Epithelial cell of prostate (primary cell): Measurements from ENCODE around the gene NRXN3.

ENCODE experiments used
- DNase-seq: peaks from one replicate; pipeline ENCODE4 v3.0.0-alpha.2; 2011; ENCODE audit warnings: low read depth, low spot score
- H3K27ac ChIP-seq: fragments of 450-650 bp; 2 replicates; pipeline ENCODE4 v1.5.1; 2017; ENCODE audit warnings: mild to moderate bottlenecking

The NRXN3 gene

DNA sequence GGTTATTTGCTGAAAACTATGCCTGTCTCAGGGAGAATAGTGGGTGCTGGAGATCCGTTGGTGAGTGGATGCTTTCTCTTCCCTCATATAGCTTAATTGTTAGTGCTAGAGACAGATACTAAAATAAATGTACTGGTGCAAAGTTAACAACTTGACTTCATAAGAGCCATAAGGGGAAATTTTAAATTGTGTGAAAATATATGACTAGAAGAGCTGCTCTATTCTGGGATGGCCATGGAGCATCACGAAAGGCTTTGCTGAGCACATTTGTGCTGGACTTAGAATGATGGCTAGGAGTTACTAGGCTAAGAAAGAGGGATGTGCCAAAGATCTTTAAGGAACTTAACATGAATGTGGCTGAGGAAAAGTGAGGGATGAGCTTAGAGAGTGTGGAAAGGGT, 668.8 kb downstream of the NRXN3 start:
- DNase-seq = no peak
- H3K27ac ChIP-seq = no peak overlapping the region

DNA sequence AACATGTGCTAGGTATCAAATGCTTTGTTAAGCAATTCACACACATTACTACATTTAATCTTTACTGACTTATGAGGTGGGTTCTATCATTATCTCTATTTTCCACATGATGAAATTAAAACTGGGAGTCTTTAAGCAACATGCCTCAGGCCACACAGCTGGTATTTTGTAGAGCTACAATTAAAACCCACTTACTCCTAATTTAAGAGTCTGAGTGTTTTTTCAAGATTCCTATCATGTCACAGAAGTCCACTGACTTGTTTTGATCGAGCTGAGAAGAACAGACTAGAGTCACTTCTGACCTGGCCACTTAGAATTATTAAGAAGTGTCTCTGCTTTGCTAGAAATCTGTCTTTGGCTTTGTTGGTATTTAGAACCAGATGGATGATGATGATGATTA, 670.7 kb downstream of the NRXN3 start:
- no peak overlapping the region for H3K27ac ChIP-seq
- DNase-seq = no peak

DNA sequence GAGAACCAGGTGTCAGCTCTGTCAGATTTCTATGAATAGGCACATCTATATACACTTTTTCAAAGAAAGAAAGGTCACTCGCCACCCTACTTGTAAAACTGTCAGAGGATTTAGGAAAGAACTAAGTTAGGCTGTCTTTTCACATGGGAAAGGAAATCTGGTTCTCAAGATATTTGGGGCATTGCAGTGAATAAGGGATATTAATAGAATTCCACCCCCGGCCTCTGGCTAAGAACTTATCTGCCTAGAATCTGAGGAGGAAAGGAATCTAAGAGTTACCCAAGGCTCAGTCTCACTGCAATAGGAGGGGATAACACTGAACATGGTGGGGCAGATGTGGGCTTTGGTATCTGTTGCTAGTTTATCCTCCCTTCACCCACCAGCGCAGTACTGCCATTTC, 677.6 kb downstream of the NRXN3 start:
- H3K27ac ChIP-seq = no peak overlapping the region
- DNase-seq = no peak

DNA sequence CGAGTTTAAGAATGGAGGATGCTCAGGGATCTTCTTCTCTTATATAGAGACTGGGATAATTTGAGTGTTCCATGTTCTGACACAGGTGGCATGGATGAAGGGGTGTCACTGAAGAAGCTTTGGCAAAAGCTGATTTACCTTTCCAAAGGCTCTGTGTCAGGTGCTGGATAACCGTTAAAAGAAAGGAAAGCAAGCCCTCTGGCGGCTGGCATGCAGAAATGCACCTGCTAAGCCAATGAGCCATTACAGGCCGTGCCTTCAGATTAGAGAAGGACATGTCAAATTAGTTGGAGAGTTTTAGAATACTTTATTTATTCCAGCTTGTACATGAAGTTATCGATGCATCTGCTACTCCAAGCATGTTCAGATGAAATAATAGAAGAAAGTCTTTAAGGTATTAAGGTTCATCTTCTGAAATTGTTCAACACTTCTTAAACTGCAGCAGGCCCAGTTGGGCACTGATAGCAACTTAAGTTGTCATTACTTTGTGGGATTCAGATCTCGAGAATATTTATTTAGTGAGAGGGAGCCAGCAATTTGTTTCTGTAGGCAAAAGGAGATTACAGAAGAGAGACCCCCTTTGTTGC, 678.2 kb downstream of the NRXN3 start:
- DNase-seq = no peak
- H3K27ac ChIP-seq = no peak overlapping the region

DNA sequence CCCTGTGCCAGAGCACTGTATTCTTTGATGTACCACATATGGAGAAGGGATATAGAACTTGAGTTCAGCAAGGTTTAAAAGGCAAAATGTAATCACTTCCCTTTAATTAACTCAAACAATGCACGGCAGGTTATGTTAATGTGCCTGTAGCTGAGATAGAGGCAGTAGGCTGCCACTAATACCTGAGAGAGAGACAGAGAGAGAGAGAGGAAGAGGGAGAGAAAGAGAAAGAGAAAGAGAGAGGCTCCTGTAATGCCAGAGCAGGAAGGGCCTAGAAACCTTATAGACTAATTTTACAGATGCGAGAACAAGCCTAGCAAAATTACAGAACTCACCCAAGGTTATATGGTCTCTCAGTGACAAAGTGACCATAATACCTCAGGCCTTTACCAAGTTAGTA, 679.8 kb downstream of the NRXN3 start:
- no peak for DNase-seq

DNA sequence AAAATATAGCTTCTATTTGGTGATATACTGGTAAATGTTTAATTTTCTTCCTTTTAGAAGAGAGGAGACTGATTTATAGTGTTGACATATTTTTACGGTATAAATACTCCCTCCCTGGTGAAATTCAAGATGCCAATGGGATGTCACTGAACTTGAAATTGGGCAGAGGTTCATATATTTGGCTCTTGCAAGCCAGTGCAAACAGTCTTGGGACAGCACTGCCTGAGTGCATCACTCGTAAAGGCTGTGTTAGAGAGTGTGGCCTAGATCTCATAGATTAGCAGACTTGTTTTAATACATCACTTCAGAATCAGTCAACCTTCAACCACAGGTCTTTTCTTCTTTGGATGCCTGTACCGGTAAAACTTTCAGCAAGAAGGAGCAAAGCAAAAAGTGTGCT, 681.0 kb downstream of the NRXN3 start:
- H3K27ac ChIP-seq = no peak overlapping the region
- no peak for DNase-seq

More for the DNA sequence above, 679.8 kb downstream of the NRXN3 start:
- H3K27ac ChIP-seq = no peak overlapping the region

DNA sequence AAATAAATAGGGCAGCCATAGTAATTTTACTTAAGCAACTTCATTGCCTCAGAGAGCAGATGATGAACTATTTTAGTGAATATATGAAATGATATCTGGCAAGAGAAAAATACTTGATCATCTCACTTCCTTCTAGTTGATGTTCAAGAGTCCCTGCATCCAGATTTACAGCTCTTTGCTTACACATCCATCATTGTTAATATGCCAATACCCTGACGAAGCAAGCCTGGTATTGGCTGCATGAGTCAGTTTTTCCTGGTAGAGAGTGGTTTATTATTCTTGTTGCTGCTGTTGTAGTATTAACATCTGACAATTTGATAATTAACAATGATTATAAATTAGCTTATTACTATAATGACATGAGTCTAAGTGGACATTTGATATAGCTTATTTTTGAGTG, 681.9 kb downstream of the NRXN3 start:
- H3K27ac ChIP-seq = no peak overlapping the region
- DNase-seq = no peak

DNA sequence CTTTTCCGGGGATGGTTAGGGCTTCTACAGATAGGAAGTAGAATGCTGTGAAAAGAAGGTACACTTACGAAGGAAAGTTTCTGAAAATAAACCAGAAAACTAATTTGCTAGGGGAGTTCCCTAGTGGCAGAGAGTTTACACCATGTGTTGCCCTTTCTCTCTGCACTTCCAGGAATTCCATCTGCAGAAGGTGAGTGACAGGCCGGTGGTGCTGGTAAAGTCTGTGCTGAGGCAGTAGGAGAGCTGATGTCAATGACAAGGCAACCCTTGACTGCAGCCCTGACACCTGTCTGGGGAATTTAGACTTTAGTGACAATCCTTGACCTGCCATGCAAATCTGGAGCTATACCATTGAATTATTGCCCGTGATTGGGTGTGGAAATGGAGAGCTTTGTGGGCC, 687.8 kb downstream of the NRXN3 start:
- no peak for DNase-seq
- no peak overlapping the region for H3K27ac ChIP-seq

DNA sequence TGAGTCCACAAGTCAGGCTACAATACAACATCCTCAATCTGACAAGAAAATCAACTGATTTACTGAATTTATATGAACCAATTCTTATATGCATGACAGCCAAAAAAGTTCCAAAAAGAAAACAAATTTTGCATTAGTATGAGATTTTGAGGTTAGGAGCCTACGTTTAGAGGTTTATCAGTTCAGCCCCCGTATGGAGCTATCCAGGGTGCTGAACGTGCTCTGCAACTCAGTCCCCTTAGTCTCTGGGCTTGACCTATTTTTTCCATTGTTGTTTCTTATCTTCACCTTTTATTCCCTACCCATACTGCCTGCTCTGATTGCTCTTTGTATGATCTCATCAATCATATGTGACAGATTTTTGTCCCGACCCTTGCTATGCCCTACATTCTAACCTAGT, 693.0 kb downstream of the NRXN3 start:
- DNase-seq = no peak
- no peak overlapping the region for H3K27ac ChIP-seq

DNA sequence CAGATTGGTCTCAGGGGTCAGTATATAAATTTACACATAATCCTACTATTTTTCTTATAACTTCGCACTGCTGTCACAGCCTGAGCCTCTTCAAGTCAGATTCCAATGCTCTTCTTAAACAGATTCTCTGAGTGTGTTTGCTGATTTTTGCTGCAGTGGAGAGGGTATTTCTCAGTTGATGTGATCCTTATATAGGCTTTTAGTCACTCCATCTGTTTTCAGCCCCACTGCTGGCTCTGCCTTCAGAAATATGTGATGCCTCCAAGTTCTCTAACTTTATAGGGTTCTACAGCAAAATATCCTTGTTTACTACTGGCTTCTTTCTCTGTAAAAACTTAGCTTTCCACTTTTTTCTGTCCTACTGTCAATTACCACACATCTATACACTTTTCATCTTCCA, 702.7 kb downstream of the NRXN3 start:
- no peak for DNase-seq
- no peak overlapping the region for H3K27ac ChIP-seq

DNA sequence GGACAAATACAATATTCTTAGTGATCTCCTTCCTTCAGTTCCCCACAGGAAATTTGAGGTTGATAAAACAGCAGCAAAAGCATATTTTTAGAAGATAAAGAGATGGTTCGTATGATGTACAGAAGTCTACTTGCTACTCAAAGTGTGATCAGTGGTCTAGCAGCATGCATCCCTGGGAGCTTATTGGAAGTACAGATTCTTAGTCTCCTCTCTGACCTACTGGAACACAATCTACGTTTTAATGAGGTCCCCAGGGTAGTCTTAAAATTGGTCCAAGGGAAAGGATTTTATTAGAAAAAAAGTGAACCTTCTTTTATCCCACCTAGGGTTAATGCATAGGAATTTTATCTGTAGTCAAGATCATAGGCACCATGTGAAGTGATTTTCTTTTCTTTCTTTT, 703.4 kb downstream of the NRXN3 start:
- H3K27ac ChIP-seq = no peak overlapping the region
- no peak for DNase-seq

DNA sequence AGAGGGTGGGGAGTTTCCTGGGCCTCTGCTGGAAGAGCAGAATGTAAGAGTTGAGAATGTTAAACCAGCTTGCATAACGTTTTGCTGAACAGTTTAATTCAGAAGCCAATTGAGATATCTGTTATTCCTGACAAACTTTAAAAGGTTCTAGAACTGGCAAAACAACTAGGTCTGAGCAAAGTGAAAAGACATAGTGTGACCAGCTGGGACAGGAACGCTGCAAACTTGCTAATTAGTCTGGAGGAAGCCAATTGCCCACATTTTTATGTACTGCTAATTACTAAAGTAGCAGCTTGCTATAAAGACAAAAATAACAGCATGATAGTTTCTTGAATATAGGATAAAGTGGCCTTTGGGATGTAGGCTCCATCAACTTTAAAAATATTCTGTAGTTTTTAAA, 704.9 kb downstream of the NRXN3 start:
- H3K27ac ChIP-seq = no peak overlapping the region
- no peak for DNase-seq

DNA sequence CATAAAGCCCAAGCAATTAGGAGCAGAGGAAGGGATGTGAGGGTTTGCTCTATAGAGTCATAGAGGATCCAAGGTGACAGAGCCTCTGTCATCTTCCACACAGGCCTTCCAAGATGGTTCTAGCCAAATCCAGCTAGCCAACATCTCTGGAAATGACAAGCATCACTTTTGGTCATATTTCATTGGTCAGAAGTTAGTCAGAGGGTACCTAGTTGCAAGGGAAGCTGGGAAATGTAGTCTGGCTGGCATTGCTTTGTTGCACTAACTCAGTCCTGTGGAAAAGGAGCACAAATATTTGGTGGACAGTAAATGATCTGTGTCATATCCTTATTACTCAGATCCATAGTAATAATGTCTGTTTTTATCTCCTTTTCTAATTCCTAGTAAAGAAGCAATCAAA, 715.7 kb downstream of the NRXN3 start:
- no peak overlapping the region for H3K27ac ChIP-seq
- no peak for DNase-seq

DNA sequence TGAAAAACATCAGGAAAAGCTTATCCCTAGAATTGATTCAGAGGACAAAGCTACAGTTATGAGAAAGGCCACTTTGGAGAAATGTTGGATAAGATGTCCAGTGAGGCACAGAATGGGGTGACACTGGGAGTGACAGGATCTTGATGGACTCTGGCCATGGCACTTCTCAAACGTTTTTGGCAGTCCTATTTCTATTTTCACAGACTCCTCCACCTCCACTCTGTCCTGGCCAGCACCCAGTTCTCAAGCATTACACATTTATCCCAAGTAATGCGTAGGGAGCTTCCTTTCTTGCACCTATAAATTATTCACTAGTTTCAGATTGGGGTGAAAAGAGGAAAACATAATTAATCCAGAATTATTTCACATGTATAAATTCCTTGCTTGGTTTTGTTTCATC, 727.3 kb downstream of the NRXN3 start:
- H3K27ac ChIP-seq = no peak overlapping the region
- DNase-seq = no peak

DNA sequence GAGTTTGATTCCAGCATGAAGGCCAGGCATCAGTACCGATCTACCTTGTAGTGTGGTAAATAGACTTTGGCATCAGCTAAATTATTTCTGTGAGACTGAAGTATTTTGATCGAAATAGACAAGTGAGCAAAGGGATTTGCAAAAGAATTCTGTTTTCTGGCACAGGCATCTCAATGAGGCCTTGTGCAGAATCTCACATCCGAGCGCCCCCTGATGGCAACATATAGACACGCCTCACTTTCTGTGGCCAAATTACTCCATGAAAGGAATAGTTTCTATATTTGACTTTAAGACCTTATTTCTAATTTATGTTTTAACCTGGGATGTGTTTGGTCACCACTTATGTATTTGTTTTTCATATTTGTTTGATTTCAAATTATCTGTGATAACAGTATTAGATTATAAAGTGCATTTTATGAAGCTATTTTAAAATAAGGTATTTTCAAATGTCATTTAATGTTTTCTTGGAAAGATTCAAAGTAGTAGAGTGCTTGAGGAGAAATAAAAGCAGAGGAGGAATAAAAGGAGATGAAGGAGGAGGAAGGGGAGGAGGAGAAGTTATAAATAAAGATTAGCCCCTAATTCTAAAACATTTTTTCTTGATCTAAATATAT, 731.9 kb downstream of the NRXN3 start:
- H3K27ac ChIP-seq = no peak overlapping the region
- no peak for DNase-seq

DNA sequence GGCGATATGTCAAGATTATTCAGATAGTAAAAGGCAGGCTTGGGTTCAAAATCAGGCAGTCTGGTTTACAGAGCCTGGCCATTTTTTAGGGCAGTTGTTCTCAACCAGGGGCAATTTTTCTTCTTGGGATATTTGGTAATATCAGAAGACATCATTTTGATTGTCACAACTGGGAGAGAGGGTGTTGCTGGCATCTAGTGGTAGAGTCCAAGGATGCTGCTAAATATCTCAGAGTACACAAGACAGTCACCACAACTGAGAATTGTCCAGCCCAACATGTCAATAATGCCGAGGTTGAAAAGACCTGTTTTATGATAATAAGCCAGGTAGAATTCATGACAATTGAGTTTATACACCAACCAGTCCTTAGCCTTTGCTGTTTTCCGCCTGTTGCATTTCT, 733.9 kb downstream of the NRXN3 start:
- H3K27ac ChIP-seq = no peak overlapping the region
- DNase-seq = no peak

DNA sequence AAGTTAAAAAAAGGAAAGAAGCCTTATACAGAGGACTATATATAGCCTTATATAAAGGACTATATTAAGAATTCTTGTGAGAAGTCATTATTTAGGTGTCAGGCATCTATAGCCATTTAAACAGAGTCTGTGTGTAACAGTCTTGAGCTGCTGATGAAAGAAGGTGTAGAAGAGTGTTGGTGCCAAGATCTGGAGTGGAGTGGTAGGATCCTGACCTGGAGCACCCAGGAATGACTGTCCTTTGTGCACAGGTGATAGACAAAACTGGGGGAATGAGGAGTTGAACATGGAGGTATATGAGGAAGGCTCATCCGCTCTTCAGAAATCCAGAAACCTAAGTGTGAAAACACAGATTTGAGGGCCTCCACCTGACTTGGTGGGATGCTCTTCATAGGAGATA, 747.3 kb downstream of the NRXN3 start:
- H3K27ac ChIP-seq = no peak overlapping the region
- no peak for DNase-seq

DNA sequence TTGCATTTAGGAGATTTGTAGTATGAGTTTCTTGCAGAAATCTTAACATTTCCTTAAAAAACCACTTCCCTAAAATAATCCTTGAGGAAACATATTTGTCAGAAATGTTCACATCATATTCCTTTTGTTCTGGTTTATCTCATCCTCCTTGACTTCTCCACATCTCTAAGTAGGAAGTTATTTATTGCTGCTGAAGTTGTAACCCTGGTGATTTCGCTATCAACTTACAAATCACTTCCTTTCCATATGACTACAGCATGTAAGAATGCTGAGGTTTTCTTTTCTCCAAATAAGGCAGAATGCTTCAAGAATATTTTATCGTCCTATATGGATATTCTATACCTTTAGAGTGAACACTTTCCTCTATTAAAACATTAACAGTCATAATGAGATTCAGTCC, 751.7 kb downstream of the NRXN3 start:
- H3K27ac ChIP-seq = no peak overlapping the region
- DNase-seq = no peak

DNA sequence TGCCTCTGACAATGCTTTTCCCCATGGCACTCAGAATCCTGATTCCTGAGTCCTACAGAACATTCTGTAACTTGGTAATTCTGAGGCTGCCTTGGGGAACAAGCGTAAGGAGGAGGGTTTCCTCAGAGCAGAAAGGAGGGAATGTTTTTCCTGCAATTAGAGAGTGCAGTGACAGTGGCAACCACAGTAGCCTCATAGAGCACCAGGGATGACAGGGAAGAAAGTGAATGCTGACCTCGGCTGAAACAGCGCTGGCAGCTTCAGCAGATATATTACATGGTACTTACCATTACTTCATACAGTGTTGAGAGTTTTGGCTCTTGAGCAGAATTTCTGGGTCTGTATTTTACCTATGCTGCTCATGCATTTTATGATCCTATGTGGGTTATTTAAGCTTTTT, 757.1 kb downstream of the NRXN3 start:
- DNase-seq = no peak
- H3K27ac ChIP-seq = no peak overlapping the region

DNA sequence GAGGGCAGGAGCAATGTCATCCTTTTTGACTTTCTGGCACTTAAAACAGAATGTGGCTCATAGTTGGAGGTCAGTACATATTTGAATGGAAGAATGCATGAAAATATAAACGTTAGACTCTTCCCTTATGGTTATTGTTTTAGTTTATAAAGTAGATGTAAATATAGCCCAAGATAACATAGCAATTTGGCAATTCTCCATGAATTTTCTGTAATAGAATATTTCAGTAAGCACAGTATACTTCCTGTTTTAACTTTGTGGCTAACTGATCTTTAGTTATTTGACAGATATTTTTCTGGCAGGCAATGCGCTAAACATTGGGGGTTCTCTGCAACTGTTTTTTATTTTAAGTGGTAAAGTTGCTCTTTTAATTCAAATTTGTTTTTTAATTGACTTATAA, 763.0 kb downstream of the NRXN3 start:
- DNase-seq = no peak

DNA sequence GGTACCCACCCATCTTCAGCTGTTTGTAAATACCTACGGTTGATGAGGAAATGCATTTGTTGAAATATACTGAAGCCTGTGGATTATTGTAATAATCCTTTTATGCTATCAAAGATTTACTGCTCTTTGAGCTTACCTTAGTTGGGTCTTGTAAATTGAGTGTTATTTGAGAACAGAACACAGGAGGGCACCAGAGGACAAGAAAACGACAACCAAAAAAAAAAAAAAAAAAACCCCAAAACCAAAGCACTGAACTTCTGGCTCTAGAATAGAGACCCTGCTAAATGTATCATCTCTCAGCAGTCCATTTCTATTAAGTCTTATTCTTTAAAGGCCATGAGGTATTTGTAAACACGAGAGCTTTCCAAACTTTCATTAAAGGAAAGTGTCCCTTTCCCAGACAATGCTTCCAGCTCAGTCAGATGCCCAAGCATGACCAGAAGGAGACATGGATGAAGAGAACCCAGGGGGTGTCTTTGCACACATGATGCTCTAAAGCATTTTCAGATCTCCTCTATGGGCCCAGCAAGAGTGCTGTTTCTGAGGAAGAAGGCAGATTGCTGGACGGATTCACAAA, 763.9 kb downstream of the NRXN3 start:
- no peak for DNase-seq

More for the DNA sequence above, 763.0 kb downstream of the NRXN3 start:
- no peak overlapping the region for H3K27ac ChIP-seq

DNA sequence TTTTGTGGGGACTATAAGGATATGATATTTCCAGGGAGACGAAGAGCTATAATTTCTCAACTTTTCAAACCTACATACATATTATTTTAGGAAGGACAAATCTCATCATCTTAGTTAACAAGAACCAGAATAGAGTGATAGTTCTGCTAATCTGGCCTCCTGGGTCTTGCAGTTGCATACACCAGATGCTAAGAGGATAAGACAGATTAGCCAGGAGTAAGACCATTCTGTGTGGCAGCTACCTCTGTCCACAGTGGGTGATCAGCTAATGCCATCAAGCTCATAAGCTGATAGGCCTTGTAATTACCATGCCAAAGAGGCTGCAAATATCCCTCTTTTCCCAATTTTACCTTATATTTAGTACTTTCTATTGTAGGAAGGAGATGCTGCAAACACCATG, 776.8 kb downstream of the NRXN3 start:
- no peak overlapping the region for H3K27ac ChIP-seq
- DNase-seq = no peak

More for the DNA sequence above, 763.9 kb downstream of the NRXN3 start:
- no peak overlapping the region for H3K27ac ChIP-seq
